ENCODE measurements around the gene TBX15.

GRCh38 chr1:118905196-118905595, 82.9 kb downstream of the TBX15 start:
- TF ChIP-seq POLR2A (IDR thresholded peaks at IDR 0.05) (no peak), CTCF (IDR thresholded peaks at IDR 0.05 in 8 of 11, conservative IDR thresholded peaks at IDR 0.05 in 3 of 11) (no peak)

All from spleen (tissue), 7 donors.